WTC11 (cell line): ENCODE data around the gene MFSD11.

ENCODE experiments used
- TEAD4 ChIP-seq: sonication (generic); formaldehyde crosslinking; IDR thresholded peaks from 2 replicates; pipeline ENCODE4 v1.8.0; 2022; ENCODE audit warnings: mild to moderate bottlenecking, missing genetic modification reagents
- TF ChIP-seq, protein P1 (sequence below): fragments of 200-600 bp; IDR thresholded peaks from 2 replicates; pipeline ENCODE4 v1.8.0; 2022; ENCODE audit warnings: antibody characterized with exemption

DNA sequence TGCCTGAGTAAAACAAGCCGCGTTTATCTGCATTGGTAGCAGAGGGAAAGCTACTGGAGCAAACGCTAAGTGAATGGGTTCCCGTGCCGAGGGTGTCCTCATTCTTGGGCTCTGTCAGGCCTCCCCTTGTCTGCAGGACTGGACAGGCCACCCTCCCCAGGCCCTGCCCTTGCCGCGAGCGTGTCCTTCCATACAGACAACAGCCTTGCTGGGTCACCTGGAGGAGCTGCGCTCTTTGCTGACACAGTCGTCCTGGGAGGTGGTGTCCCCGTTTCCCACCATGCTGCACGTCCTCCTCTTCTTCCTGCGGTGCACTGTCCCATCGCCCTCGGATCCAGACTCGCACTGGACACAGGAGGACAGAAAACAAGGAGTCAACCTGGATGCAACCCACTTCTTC is 19.4 kb upstream of the MFSD11 start:
- TF ChIP-seq TEAD4 = no peak
- TF ChIP-seq, protein P1, sequence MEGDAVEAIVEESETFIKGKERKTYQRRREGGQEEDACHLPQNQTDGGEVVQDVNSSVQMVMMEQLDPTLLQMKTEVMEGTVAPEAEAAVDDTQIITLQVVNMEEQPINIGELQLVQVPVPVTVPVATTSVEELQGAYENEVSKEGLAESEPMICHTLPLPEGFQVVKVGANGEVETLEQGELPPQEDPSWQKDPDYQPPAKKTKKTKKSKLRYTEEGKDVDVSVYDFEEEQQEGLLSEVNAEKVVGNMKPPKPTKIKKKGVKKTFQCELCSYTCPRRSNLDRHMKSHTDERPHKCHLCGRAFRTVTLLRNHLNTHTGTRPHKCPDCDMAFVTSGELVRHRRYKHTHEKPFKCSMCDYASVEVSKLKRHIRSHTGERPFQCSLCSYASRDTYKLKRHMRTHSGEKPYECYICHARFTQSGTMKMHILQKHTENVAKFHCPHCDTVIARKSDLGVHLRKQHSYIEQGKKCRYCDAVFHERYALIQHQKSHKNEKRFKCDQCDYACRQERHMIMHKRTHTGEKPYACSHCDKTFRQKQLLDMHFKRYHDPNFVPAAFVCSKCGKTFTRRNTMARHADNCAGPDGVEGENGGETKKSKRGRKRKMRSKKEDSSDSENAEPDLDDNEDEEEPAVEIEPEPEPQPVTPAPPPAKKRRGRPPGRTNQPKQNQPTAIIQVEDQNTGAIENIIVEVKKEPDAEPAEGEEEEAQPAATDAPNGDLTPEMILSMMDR = no peak
